Activated CD4-positive, alpha-beta memory T cell treated with anti-CD3 and anti-CD28 coated beads, Interleukin-2, amount 10 ng/mL, durations not matched to agents 7 days and 5 days (primary cell): ENCODE results near the gene MYBPH. TPM values are rescaled to one million over a fixed set of nuclear protein-coding genes. Genes with fewer than 3 reads are reported as not detected.

ENCODE experiments used
- CTCF ChIA-PET: fragments of 350-600 bp; sonication (Branson Sonifier 250); formaldehyde crosslinking; loops from one replicate; lab custom pipeline; 2021; ENCODE audit warnings: antibody characterized with exemption, inconsistent platforms; lab: Charles Lee
- POLR2A ChIA-PET: fragments of 350-600 bp; sonication (Branson Sonifier 250); formaldehyde crosslinking; loops from one replicate; lab custom pipeline; 2021; ENCODE audit warnings: antibody characterized with exemption; lab: Charles Lee
- DNase-seq: peaks from one replicate; pipeline ENCODE4 v3.0.0-alpha.2; 2020
- H3K27ac Mint-ChIP-seq: one replicate; pipeline ENCODE4 v1.8.0; 2021; ENCODE audit warnings: mild to moderate bottlenecking, mixed read lengths
- H3K27me3 Mint-ChIP-seq: one replicate; pipeline ENCODE4 v1.8.0; 2021; ENCODE audit warnings: mixed read lengths
- H3K36me3 Mint-ChIP-seq: one replicate; pipeline ENCODE4 v1.8.0; 2021; ENCODE audit warnings: low read depth, mixed read lengths
- H3K4me1 Mint-ChIP-seq: one replicate; pipeline ENCODE4 v1.8.0; 2021; ENCODE audit warnings: mixed read lengths
- H3K4me3 Mint-ChIP-seq: one replicate; pipeline ENCODE4 v1.8.0; 2021; ENCODE audit warnings: mild to moderate bottlenecking, mixed read lengths
- H3K9me3 Mint-ChIP-seq: one replicate; pipeline ENCODE4 v1.8.0; 2021; ENCODE audit warnings: mixed read lengths
- total RNA-seq, 2 experiments: library from RNA; stranded (reverse); gene quantifications; one replicate each; pipeline ENCODE4 v1.2.3, GENCODE V29; 2021

Gene MYBPH
- total RNA-seq, 2 experiments from 2014 or later, result not detected

GRCh38 chr1:203124546-203125317 is 50.9 kb downstream of the MYBPH start:
- Mint-ChIP-seq H3K36me3 (no peaks in the 10 kb centered on the region), H3K4me3 (no peak overlapping the region), H3K27me3 (peaks cover 75% of the 10 kb centered on the region), H3K27ac (no peak overlapping the region), H3K4me1 (peaks cover 16% of the 10 kb centered on the region), H3K9me3 (no peaks in the 10 kb centered on the region)
- POLR2A ChIA-PET, result no interaction called here
- CTCF ChIA-PET, result no interaction called here
- DNase-seq, result no peak

DNA sequence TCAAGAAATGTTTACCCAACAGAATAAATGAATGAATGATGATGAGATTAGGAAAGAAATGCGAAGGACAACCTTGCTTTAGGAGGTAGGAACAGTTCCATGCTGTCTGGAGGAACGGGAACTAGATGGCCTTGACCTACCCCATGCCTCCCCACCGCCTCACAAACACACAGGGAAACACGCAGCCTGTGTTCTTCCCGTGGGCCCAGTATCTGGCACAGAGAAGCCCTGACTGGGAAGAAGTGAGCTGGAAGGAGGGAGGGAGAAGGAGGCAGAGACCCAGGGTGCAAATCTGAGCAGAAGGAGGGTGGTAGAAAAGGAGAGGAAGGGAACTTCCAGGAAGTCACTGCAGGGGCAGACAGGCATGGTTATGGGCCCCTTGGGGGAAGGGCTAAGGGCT is 51.6 kb downstream of the MYBPH start:
- Mint-ChIP-seq H3K9me3 (no peaks in the 10 kb centered on the region), H3K4me3 (no peak overlapping the region), H3K4me1 (peaks cover 16% of the 10 kb centered on the region), H3K36me3 (no peaks in the 10 kb centered on the region), H3K27me3 (peaks cover 69% of the 10 kb centered on the region), H3K27ac (no peak overlapping the region)
- ChIA-PET POLR2A (no interaction called here), CTCF (no interaction called here)
- no peak for DNase-seq

DNA sequence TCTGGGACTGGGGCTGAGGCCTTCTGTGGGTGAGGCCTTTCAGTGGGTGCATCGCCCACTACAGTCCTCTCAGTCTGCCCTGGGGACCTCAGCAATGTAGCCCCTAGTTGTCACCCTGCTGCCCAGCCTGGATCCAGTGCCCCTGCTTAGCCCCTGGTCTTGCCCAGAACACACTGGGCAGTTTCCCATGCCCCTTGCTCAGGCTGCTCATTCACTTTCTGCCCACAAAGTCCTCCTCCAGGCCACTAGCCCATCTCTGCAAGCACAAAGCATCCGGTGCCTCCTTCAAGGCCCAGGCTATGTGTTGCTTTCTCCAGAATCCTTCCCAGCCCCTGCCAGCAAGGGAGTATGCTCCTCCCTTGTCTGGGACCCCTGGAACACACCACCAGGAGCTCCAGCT is 53.5 kb downstream of the MYBPH start:
- ChIA-PET POLR2A (no interaction called here), CTCF (interaction anchor here (1.0 to 1.9 kb wide), 4 partner anchors 9 to 82 kb away, joined by 3 to 6 read pairs (median 4); no protein-coding TSS in a partner anchor)
- no peaks in the 10 kb centered on the region for H3K9me3 Mint-ChIP-seq
- no peak for DNase-seq
- peaks cover 68% of the 10 kb centered on the region for H3K27me3 Mint-ChIP-seq
- no peak overlapping the region for H3K4me3 Mint-ChIP-seq
- no peak overlapping the region for H3K27ac Mint-ChIP-seq
- H3K4me1 Mint-ChIP-seq, result peaks cover 15% of the 10 kb centered on the region
- H3K36me3 Mint-ChIP-seq, result no peaks in the 10 kb centered on the region

DNA sequence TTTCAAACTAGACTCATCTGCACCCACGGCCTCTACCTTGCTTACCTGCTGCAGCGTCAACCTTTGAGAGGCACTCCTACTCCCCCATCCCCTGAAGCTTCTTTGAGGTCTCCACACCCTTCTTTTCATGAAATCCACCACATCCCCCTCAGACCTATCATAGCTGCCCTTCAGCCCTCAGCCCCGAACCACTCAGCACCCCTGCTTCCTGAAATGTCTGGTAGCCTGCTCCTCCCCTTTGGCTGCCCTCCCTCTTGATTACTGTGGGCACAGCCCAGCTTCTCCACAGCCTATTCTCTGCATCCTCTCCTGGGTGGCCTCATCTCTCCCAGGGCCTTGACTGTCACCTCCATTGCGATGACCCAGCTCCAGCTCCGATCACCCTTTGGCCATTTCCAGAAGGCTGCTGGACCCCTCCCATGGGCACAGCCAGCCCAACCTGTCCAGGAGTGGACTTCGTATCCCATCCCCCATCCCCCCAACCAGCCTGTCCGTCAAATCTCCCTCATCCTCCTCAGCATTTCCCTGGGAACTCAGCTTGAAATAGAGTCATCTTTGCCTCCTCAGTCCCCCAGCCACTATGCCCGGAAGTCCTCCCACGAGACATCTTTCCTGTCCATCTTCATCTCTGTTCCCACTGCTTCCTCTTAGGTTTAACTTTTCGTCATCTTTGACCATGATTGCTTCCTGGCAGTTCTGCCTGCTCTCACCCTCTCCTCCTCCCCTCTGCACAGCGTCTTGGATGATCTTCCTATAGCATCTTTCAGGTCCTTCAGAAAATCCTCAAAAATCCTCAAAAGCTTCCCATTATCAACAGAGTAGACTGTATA is 54.2 kb downstream of the MYBPH start:
- H3K9me3 Mint-ChIP-seq, result no peaks in the 10 kb centered on the region
- ChIA-PET CTCF (interaction anchor here (0.9 to 1.9 kb wide), 4 partner anchors 8 to 95 kb away, joined by 3 to 5 read pairs (median 4); no protein-coding TSS in a partner anchor), POLR2A (no interaction called here)
- H3K36me3 Mint-ChIP-seq, result no peaks in the 10 kb centered on the region
- peaks cover 68% of the 10 kb centered on the region for H3K27me3 Mint-ChIP-seq
- peaks cover 14% of the 10 kb centered on the region for H3K4me1 Mint-ChIP-seq
- H3K27ac Mint-ChIP-seq, result no peak overlapping the region
- no peak for DNase-seq
- H3K4me3 Mint-ChIP-seq, result no peak overlapping the region

DNA sequence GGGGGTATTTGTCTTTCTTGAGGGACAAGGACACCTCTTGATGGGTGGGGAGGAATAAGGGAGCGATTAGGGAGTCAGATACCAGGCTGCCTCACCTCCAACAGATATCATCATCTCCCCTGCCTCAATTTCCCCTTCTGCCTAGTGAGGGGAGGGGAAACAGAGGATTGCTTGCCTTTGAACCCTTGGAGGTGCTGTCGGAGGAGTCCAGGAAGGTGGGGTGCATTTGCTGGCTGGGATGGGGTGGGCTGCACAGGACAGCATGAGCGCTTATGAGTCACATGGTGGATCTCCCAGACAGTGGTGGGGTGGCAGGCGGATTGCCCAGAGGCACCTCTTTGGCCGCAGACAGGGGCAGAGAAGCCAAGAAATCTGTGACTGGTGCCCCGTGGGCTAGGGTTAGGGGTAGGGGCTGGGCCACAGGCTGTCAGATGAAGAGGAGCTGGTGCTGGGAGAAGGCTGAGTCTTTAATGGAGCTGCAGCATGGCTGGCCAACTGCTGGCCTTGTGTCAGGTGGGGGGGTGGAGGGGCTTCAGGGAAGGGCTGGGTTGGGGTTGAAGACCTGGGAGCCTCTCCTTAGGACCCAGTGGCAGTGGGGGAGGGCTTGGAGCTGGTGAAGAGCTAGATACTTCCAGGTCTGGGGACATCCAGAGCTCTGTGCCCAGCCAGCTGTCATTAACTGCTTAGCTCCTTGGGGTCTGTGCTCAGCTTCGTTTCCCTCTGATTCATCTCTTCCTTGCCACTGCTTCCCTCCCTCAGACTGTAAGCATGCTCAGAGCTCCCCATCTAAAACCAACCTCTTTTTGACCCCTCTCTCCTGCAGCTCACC is 55.1 kb downstream of the MYBPH start:
- ChIA-PET CTCF (interaction anchor here (0.9 to 3.4 kb wide), 4 partner anchors 29 to 96 kb away, joined by 4 to 26 read pairs (median 5); no protein-coding TSS in a partner anchor), POLR2A (no interaction called here)
- H3K36me3 Mint-ChIP-seq, result no peaks in the 10 kb centered on the region
- H3K9me3 Mint-ChIP-seq, result no peaks in the 10 kb centered on the region
- peaks cover 14% of the 10 kb centered on the region for H3K4me1 Mint-ChIP-seq
- H3K27me3 Mint-ChIP-seq, result peaks cover 70% of the 10 kb centered on the region
- H3K27ac Mint-ChIP-seq, result no peak overlapping the region
- no peak for DNase-seq
- H3K4me3 Mint-ChIP-seq, result no peak overlapping the region

Other genes with a start within 250 kb of the MYBPH start
- gene KLHL12, start 248.6 kb downstream of the MYBPH start, total RNA-seq, result 10 to 100 TPM; 27.1 to 28.9 TPM
- gene ADIPOR1, start 217.5 kb downstream of the MYBPH start, total RNA-seq, result 10 to 100 TPM; 72.6 to 78.1 TPM
- gene CYB5R1, start 208.6 kb downstream of the MYBPH start, total RNA-seq, result 10 to 100 TPM; 19.2 to 20.2 TPM
- gene TMEM183A, start 168.5 kb downstream of the MYBPH start, total RNA-seq, result 10 to 100 TPM; 69.1 to 72.6 TPM
- 10 to 100 TPM; 28.9 to 29.3 TPM for gene PPFIA4, start 149.3 kb downstream of the MYBPH start, total RNA-seq
- gene MYOG, start 89.8 kb downstream of the MYBPH start, total RNA-seq, result not detected
- gene ADORA1, start 48.1 kb downstream of the MYBPH start, total RNA-seq, result under 1 TPM in 1 of 2 experiments, not detected in 1; 0.40 TPM
- gene CHI3L1, start 10.9 kb upstream of the MYBPH start, total RNA-seq, result not detected
- under 1 TPM; 0.15 to 0.55 TPM for gene CHIT1, start 53.8 kb upstream of the MYBPH start, total RNA-seq
- 100 to 1,000 TPM; 116 TPM for gene BTG2, start 129.7 kb upstream of the MYBPH start, total RNA-seq
- gene FMOD, start 175.3 kb upstream of the MYBPH start, total RNA-seq, result under 1 TPM; 0.23 to 0.45 TPM